ENCODE results near the gene FAM228A. TPM values are rescaled to one million over a fixed set of nuclear protein-coding genes. Genes with fewer than 3 reads are reported as not detected.

FAM228A gene
- total and polyA plus RNA-seq, 2 experiments from 2014 or later, result 2.1 TPM; not detected in 1

GRCh38 chr2:24237313-24237712, 62.5 kb downstream of the FAM228A start:
- Histone ChIP-seq H3K4me3 (no peak overlapping the region), H3K79me2 (ENCODE audit: insufficient read depth) (no peaks in the 10 kb centered on the region), H3K9ac (no peak overlapping the region), H3K9me3 (ENCODE audit: low read depth) (no peaks in the 10 kb centered on the region), H2AFZ (no peak overlapping the region), H3K4me1 (ENCODE audit: insufficient read depth) (no peaks in the 10 kb centered on the region), H3K9me2 (ENCODE audit: insufficient read depth) (no peaks in the 10 kb centered on the region), H3K36me3 (ENCODE audit: low read depth) (0 out of 2 replicates have a peak, but pooled peaks cover 5% of the 10 kb centered on the region), H3K27ac (no peak overlapping the region), H3K27me3 (replicated peaks; ENCODE audit: insufficient read depth) (no peaks in the 10 kb centered on the region), H4K20me1 (ENCODE audit: insufficient read depth) (no peaks in the 10 kb centered on the region), H3F3A (ENCODE audit: insufficient read depth) (peaks cover 10% of the 10 kb centered on the region; the same call in 1 of the 2 replicates), H3K4me2 (ENCODE audit: unreplicated experiment) (no peak overlapping the region)
- no peak for DNase-seq
- no peak for TF ChIP-seq EZH2 (IDR thresholded peaks at IDR 0.05; ENCODE audit: insufficient read depth, poor library complexity, severe bottlenecking)
- TF ChIP-seq EZH2phosphoT487 (IDR thresholded peaks at IDR 0.05; ENCODE audit: insufficient read depth, low read depth), result no peak
- in situ Hi-C loops (cut with MboI), result no loop called here
- 38 to 52% methylated on average over 1 of the region's 1 CpG for WGBS, 2 experiments (ENCODE audit: low coverage in 1 of 2, low lambda C conversion rate in 2 of 2, missing lambda C conversion rate in 2 of 2)

- in situ Hi-C loops (cut with MboI), result no loop called here
Observed at GRCh38 chr2:24238158-24238557, 63.3 kb downstream of the FAM228A start.

GRCh38 chr2:24239553-24239952, 64.7 kb downstream of the FAM228A start:
- H2AFZ ChIP-seq, result no peak overlapping the region

More at GRCh38 chr2:24238158-24238557, 63.3 kb downstream of the FAM228A start:
- Histone ChIP-seq H3K4me3 (no peak overlapping the region), H3K36me3 (ENCODE audit: low read depth) (0 out of 2 replicates have a peak, but pooled peaks cover 5% of the 10 kb centered on the region), H3K4me2 (ENCODE audit: unreplicated experiment) (no peak overlapping the region), H3K79me2 (ENCODE audit: insufficient read depth) (no peaks in the 10 kb centered on the region), H3K27me3 (replicated peaks; ENCODE audit: insufficient read depth) (no peaks in the 10 kb centered on the region), H2AFZ (no peak overlapping the region), H3K9me2 (ENCODE audit: insufficient read depth) (no peaks in the 10 kb centered on the region), H3F3A (ENCODE audit: insufficient read depth) (peaks cover 10% of the 10 kb centered on the region; the same call in 1 of the 2 replicates), H3K9ac (no peak overlapping the region), H4K20me1 (ENCODE audit: insufficient read depth) (no peaks in the 10 kb centered on the region), H3K4me1 (ENCODE audit: insufficient read depth) (no peaks in the 10 kb centered on the region), H3K27ac (no peak overlapping the region), H3K9me3 (ENCODE audit: low read depth) (no peaks in the 10 kb centered on the region)
- WGBS, 2 experiments (ENCODE audit: low coverage in 1 of 2, low lambda C conversion rate in 2 of 2, missing lambda C conversion rate in 2 of 2), result 98 to 100% methylated on average over 2 of the region's 2 CpGs
- no peak for DNase-seq
- TF ChIP-seq EZH2 (IDR thresholded peaks at IDR 0.05; ENCODE audit: insufficient read depth, poor library complexity, severe bottlenecking) (no peak), EZH2phosphoT487 (IDR thresholded peaks at IDR 0.05; ENCODE audit: insufficient read depth, low read depth) (no peak)

More at GRCh38 chr2:24239553-24239952, 64.7 kb downstream of the FAM228A start:
- Histone ChIP-seq H3K9ac (no peak overlapping the region), H3K36me3 (ENCODE audit: low read depth) (peaks cover 5% of the 10 kb centered on the region; the same call in 1 of the 2 replicates), H3K27ac (no peak overlapping the region), H3K9me2 (ENCODE audit: insufficient read depth) (no peaks in the 10 kb centered on the region), H3K4me3 (no peak overlapping the region), H4K20me1 (ENCODE audit: insufficient read depth) (no peaks in the 10 kb centered on the region), H3K4me2 (ENCODE audit: unreplicated experiment) (no peak overlapping the region), H3F3A (ENCODE audit: insufficient read depth) (no peaks in the 10 kb centered on the region), H3K9me3 (ENCODE audit: low read depth) (no peaks in the 10 kb centered on the region), H3K79me2 (ENCODE audit: insufficient read depth) (no peaks in the 10 kb centered on the region), H3K4me1 (ENCODE audit: insufficient read depth) (no peaks in the 10 kb centered on the region), H3K27me3 (replicated peaks; ENCODE audit: insufficient read depth) (no peaks in the 10 kb centered on the region)
- in situ Hi-C loops (cut with MboI), result no loop called here
- TF ChIP-seq EZH2 (IDR thresholded peaks at IDR 0.05; ENCODE audit: insufficient read depth, poor library complexity, severe bottlenecking), result no peak
- TF ChIP-seq EZH2phosphoT487 (IDR thresholded peaks at IDR 0.05; ENCODE audit: insufficient read depth, low read depth), result no peak
- 98 to 100% methylated on average over 1 of the region's 1 CpG for WGBS, 2 experiments (ENCODE audit: low coverage in 1 of 2, low lambda C conversion rate in 2 of 2, missing lambda C conversion rate in 2 of 2)
- no peak for DNase-seq

Other genes with a start within 250 kb of the FAM228A start
- 6.7 and 10.9 TPM in 2 replicates for gene ATAD2B, start 247.9 kb upstream of the FAM228A start, total RNA-seq (2014; rRNA removed; shearing (Covaris generic))
- gene ATAD2B, start 247.9 kb upstream of the FAM228A start, polyA plus RNA-seq (2016; fragmentation: Nextera tagmentation; extraction: Ambion mirVana), result 4.1 and 4.8 TPM in 2 replicates
- 11.9 and 17.2 TPM in 2 replicates for gene UBXN2A, start 234.6 kb upstream of the FAM228A start, total RNA-seq (2014; rRNA removed; shearing (Covaris generic))
- 16.3 and 18.0 TPM in 2 replicates for gene UBXN2A, start 234.6 kb upstream of the FAM228A start, polyA plus RNA-seq (2016; fragmentation: Nextera tagmentation; extraction: Ambion mirVana)
- gene MFSD2B, start 165.0 kb upstream of the FAM228A start, total RNA-seq (2014; rRNA removed; shearing (Covaris generic)), result under 0.01 TPM in 2 replicates
- 0.58 TPM in 1 of 2 replicates, not detected in the other for gene MFSD2B, start 165.0 kb upstream of the FAM228A start, polyA plus RNA-seq (2016; fragmentation: Nextera tagmentation; extraction: Ambion mirVana)
- 6.1 and 7.6 TPM in 2 replicates for gene WDCP, start 127.7 kb upstream of the FAM228A start, total RNA-seq (2014; rRNA removed; shearing (Covaris generic))
- gene WDCP, start 127.7 kb upstream of the FAM228A start, polyA plus RNA-seq (2016; fragmentation: Nextera tagmentation; extraction: Ambion mirVana), result 3.8 and 4.2 TPM in 2 replicates
- gene FKBP1B, start 125.3 kb upstream of the FAM228A start, total RNA-seq (2014; rRNA removed; shearing (Covaris generic)), result 1.0 and 7.5 TPM in 2 replicates
- 7.0 and 8.7 TPM in 2 replicates for gene FKBP1B, start 125.3 kb upstream of the FAM228A start, polyA plus RNA-seq (2016; fragmentation: Nextera tagmentation; extraction: Ambion mirVana)
- gene SF3B6, start 98.7 kb upstream of the FAM228A start, total RNA-seq (2014; rRNA removed; shearing (Covaris generic)), result 101 and 129 TPM in 2 replicates
- gene SF3B6, start 98.7 kb upstream of the FAM228A start, polyA plus RNA-seq (2016; fragmentation: Nextera tagmentation; extraction: Ambion mirVana), result 287 and 289 TPM in 2 replicates
- 74.1 and 76.2 TPM in 2 replicates for gene TP53I3, start 90.2 kb upstream of the FAM228A start, total RNA-seq (2014; rRNA removed; shearing (Covaris generic))
- 81.7 and 85.3 TPM in 2 replicates for gene TP53I3, start 90.2 kb upstream of the FAM228A start, polyA plus RNA-seq (2016; fragmentation: Nextera tagmentation; extraction: Ambion mirVana)
- not detected in 2 replicates for gene PFN4, start 51.7 kb upstream of the FAM228A start, total RNA-seq (2014; rRNA removed; shearing (Covaris generic))
- 0.60 and 0.64 TPM in 2 replicates for gene PFN4, start 51.7 kb upstream of the FAM228A start, polyA plus RNA-seq (2016; fragmentation: Nextera tagmentation; extraction: Ambion mirVana)
- 5.8 and 22.4 TPM in 2 replicates for gene FAM228B, start 51.6 kb upstream of the FAM228A start, total RNA-seq (2014; rRNA removed; shearing (Covaris generic))
- gene FAM228B, start 51.6 kb upstream of the FAM228A start, polyA plus RNA-seq (2016; fragmentation: Nextera tagmentation; extraction: Ambion mirVana), result 12.1 and 15.1 TPM in 2 replicates
- gene ITSN2, start 185.5 kb downstream of the FAM228A start, total RNA-seq (2014; rRNA removed; shearing (Covaris generic)), result 19.2 and 35.3 TPM in 2 replicates
- 12.9 and 16.1 TPM in 2 replicates for gene ITSN2, start 185.5 kb downstream of the FAM228A start, polyA plus RNA-seq (2016; fragmentation: Nextera tagmentation; extraction: Ambion mirVana)